Measurements from ENCODE around the gene MACROD2.

Gene MACROD2

DNA sequence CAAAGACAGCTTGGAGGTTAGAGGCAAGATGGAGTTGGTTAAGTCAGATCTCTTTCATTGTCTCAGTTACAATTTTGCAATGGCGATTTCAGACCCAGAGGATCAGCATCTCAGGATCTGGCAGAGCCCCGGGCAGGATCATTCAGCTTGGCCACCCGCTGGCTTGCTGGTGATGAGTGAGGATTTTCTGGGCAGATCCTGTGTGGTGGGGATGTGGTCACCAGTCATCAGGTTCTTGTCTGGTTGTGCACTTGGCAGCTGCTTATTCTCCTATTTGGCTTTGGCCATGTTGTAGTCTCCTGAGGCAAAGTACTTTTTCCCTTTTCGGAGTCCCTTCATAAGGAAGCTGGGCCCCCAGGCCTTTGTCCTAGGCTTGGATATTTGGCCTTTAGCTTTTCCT lies 1624.0 kb downstream of the MACROD2 start:
- no peaks in the 10 kb centered on the region for H3K36me3 ChIP-seq (ENCODE audit: control insufficient read depth in 2 of 2, insufficient read depth in 1 of 2, low read length in 2 of 2)
- H3K9me3 ChIP-seq (ENCODE audit: control insufficient read depth, insufficient read depth, low read depth, low read length): no peaks in the 10 kb centered on the region
- no peak for TF ChIP-seq ZNF426 (tag by site-specific recombination; IDR thresholded peaks at IDR 0.05)
- no peak for TF ChIP-seq ZNF138 (tag by site-specific recombination; IDR thresholded peaks at IDR 0.05; ENCODE audit: borderline replicate concordance)
- no peak for TF ChIP-seq ZBTB49 (tag by site-specific recombination; IDR thresholded peaks at IDR 0.05; ENCODE audit: low read depth)
- TF ChIP-seq KLF9 (tag by site-specific recombination; IDR thresholded peaks at IDR 0.05; ENCODE audit: low read depth): no peak
- TF ChIP-seq ZNF837 (tag by site-specific recombination; IDR thresholded peaks at IDR 0.05): no peak
- TF ChIP-seq ZNF529 (tag by site-specific recombination; IDR thresholded peaks at IDR 0.05; ENCODE audit: insufficient replicate concordance): no peak
- CTCF ChIA-PET: no interaction called here
- POLR2A ChIA-PET: no interaction called here
- H3K27ac ChIP-seq (ENCODE audit: extremely low read depth, low read depth, low read length): no peak overlapping the region
- H3K4me3 ChIP-seq (ENCODE audit: low read depth, low read length): no peak overlapping the region
- no peaks in the 10 kb centered on the region for H3K4me1 ChIP-seq (ENCODE audit: control insufficient read depth, insufficient read depth, low read length)

DNA sequence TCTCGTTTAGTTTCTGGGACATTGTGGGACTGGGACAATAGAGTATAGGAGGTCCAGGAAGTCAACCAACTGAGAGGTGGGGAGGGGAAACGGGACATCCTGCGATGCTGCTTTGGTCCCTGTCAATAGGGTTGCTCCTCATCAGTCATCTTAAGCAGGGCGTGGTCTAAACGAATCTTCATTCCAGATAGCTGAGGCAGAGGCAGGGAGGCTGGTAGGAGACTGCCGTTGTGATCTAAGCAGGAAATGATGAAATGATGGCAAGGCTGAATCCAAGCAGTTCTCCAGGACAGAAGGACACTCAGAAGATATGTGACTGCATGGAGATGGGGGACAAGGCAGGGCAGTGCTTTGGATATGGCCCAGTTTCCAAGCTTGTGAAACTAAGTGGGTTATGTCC lies 1624.5 kb downstream of the MACROD2 start:
- no peaks in the 10 kb centered on the region for H3K4me1 ChIP-seq (ENCODE audit: control insufficient read depth, insufficient read depth, low read length)
- ChIA-PET POLR2A (no interaction called here), CTCF (no interaction called here)
- H3K4me3 ChIP-seq (ENCODE audit: low read depth, low read length): no peak overlapping the region
- H3K27ac ChIP-seq (ENCODE audit: extremely low read depth, low read depth, low read length): no peak overlapping the region
- TF ChIP-seq ZNF561 (tag by site-specific recombination; IDR thresholded peaks at IDR 0.05; ENCODE audit: borderline replicate concordance) (no peak), ZNF2 (tag by site-specific recombination; IDR thresholded peaks at IDR 0.05) (no peak), ZNF768 (tag by site-specific recombination; IDR thresholded peaks at IDR 0.05) (no peak), ZSCAN30 (tag by site-specific recombination; IDR thresholded peaks at IDR 0.05) (no peak), ZNF248 (tag by site-specific recombination; IDR thresholded peaks at IDR 0.05) (no peak), ZNF449 (tag by site-specific recombination; IDR thresholded peaks at IDR 0.05) (no peak)
- TF ChIP-seq, protein P1, sequence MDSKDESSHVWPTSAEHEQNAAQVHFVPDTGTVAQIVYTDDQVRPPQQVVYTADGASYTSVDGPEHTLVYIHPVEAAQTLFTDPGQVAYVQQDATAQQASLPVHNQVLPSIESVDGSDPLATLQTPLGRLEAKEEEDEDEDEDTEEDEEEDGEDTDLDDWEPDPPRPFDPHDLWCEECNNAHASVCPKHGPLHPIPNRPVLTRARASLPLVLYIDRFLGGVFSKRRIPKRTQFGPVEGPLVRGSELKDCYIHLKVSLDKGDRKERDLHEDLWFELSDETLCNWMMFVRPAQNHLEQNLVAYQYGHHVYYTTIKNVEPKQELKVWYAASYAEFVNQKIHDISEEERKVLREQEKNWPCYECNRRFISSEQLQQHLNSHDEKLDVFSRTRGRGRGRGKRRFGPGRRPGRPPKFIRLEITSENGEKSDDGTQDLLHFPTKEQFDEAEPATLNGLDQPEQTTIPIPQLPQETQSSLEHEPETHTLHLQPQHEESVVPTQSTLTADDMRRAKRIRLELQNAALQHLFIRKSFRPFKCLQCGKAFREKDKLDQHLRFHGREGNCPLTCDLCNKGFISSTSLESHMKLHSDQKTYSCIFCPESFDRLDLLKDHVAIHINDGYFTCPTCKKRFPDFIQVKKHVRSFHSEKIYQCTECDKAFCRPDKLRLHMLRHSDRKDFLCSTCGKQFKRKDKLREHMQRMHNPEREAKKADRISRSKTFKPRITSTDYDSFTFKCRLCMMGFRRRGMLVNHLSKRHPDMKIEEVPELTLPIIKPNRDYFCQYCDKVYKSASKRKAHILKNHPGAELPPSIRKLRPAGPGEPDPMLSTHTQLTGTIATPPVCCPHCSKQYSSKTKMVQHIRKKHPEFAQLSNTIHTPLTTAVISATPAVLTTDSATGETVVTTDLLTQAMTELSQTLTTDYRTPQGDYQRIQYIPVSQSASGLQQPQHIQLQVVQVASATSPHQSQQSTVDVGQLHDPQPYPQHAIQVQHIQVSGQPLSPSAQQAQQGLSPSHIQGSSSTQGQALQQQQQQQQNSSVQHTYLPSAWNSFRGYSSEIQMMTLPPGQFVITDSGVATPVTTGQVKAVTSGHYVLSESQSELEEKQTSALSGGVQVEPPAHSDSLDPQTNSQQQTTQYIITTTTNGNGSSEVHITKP (tag by site-specific recombination; IDR thresholded peaks at IDR 0.05): no peak
- no peaks in the 10 kb centered on the region for H3K36me3 ChIP-seq (ENCODE audit: control insufficient read depth in 2 of 2, insufficient read depth in 1 of 2, low read length in 2 of 2)
- H3K9me3 ChIP-seq (ENCODE audit: control insufficient read depth, insufficient read depth, low read depth, low read length): no peaks in the 10 kb centered on the region

DNA sequence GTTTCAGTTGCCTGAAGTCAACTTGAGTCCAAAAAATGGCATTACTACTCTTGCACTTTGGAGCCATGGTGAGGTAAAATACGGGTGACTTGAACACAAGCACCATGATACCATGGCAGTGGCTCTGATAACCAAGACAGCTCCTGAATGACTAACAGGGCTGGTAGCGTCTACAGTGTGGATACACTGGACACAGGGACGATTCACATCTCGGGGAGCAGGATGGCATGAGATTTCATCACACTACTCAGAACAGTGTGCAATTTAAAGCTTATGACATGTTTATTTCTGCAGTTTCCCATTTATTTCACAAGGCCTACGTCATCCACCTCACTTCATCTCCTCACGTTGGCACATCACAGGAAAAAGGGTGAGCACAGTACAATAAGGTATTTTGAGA lies 1627.1 kb downstream of the MACROD2 start:
- TF ChIP-seq, protein P1 (tag by site-specific recombination; IDR thresholded peaks at IDR 0.05): no peak
- no peak for TF ChIP-seq HOXC10 (CRISPR knock-in tag; IDR thresholded peaks at IDR 0.05)
- no peak for TF ChIP-seq ZNF549 (tag by site-specific recombination; IDR thresholded peaks at IDR 0.05)
- TF ChIP-seq ZNF654 (tag by site-specific recombination; IDR thresholded peaks at IDR 0.05; ENCODE audit: low read depth): no peak
- TF ChIP-seq ZNF704 (tag by site-specific recombination; IDR thresholded peaks at IDR 0.05): no peak
- Histone ChIP-seq H3K27ac (ENCODE audit: extremely low read depth, low read depth, low read length) (no peak overlapping the region), H3K36me3 (ENCODE audit: control insufficient read depth in 2 of 2, insufficient read depth in 1 of 2, low read length in 2 of 2) (no peaks in the 10 kb centered on the region), H3K4me3 (ENCODE audit: low read depth, low read length) (no peak overlapping the region), H3K9me3 (ENCODE audit: control insufficient read depth, insufficient read depth, low read depth, low read length) (no peaks in the 10 kb centered on the region), H3K4me1 (ENCODE audit: control insufficient read depth, insufficient read depth, low read length) (no peaks in the 10 kb centered on the region)
- ChIA-PET POLR2A (no interaction called here), CTCF (interaction anchor here (0.6 kb wide), 1 partner anchor 9 kb away, joined by 3 read pairs; no protein-coding TSS in a partner anchor)
